ENCODE measurements around the gene ATOH8. TPM values are rescaled to one million over a fixed set of nuclear protein-coding genes. Genes with fewer than 3 reads are reported as not detected.

ATOH8 gene
- total RNA-seq, 6 experiments from 2014 or later, result 34.4 to 53.0 (median 45.5) TPM

- TF ChIP-seq, protein P1, sequence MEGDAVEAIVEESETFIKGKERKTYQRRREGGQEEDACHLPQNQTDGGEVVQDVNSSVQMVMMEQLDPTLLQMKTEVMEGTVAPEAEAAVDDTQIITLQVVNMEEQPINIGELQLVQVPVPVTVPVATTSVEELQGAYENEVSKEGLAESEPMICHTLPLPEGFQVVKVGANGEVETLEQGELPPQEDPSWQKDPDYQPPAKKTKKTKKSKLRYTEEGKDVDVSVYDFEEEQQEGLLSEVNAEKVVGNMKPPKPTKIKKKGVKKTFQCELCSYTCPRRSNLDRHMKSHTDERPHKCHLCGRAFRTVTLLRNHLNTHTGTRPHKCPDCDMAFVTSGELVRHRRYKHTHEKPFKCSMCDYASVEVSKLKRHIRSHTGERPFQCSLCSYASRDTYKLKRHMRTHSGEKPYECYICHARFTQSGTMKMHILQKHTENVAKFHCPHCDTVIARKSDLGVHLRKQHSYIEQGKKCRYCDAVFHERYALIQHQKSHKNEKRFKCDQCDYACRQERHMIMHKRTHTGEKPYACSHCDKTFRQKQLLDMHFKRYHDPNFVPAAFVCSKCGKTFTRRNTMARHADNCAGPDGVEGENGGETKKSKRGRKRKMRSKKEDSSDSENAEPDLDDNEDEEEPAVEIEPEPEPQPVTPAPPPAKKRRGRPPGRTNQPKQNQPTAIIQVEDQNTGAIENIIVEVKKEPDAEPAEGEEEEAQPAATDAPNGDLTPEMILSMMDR (IDR thresholded peaks at IDR 0.05), result no peak
- H3K4me1 Mint-ChIP-seq (ENCODE audit: low read depth), result peaks cover 37% of the 10 kb centered on the region
- DNase-seq, result no peak
- H3K4me3 Mint-ChIP-seq, result no peak overlapping the region
- H3K9me3 Mint-ChIP-seq, result no peaks in the 10 kb centered on the region
- no peaks in the 10 kb centered on the region for H3K36me3 Mint-ChIP-seq (ENCODE audit: low read depth)
- H3K27me3 Mint-ChIP-seq (ENCODE audit: insufficient read depth), result peaks cover 14% of the 10 kb centered on the region
- H3K27ac Mint-ChIP-seq, result no peak overlapping the region
These were observed 61.2 kb downstream of the ATOH8 start for GRCh38 chr2:85814802-85815550.

- Mint-ChIP-seq H3K27me3 (ENCODE audit: insufficient read depth) (peaks cover 11% of the 10 kb centered on the region), H3K4me3 (no peak overlapping the region), H3K27ac (no peak overlapping the region), H3K36me3 (ENCODE audit: low read depth) (no peaks in the 10 kb centered on the region), H3K4me1 (ENCODE audit: low read depth) (no peaks in the 10 kb centered on the region), H3K9me3 (no peaks in the 10 kb centered on the region)
- no peak for DNase-seq
- TF ChIP-seq, protein P1 (IDR thresholded peaks at IDR 0.05), result no peak
These were observed 66.2 kb downstream of the ATOH8 start for GRCh38 chr2:85819811-85820510.

DNA sequence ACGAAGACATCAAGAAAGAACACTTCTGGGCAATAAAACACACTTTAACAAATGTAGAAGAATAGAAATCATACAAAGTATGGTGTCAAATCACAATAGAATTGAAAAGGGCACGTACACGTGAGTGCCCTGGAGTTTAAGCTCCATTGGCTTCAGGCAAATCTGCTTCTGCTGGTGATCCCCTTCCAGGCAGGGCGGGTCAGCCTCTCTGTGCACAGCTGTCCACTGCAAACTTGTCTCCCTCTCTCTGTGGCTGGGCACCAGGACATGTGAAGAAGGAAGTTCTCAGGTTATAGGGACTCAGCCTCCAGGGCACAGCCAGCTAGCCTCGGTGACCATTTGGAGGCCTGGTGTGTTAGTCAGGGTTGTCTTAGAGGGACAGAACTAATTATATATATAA, 69.0 kb downstream of the ATOH8 start:
- no peak for DNase-seq
- H3K27ac Mint-ChIP-seq, result no peak overlapping the region
- peaks cover 11% of the 10 kb centered on the region for H3K4me1 Mint-ChIP-seq (ENCODE audit: low read depth)
- H3K4me3 Mint-ChIP-seq, result no peak overlapping the region
- TF ChIP-seq, protein P1 (IDR thresholded peaks at IDR 0.05), result no peak
- no peaks in the 10 kb centered on the region for H3K36me3 Mint-ChIP-seq (ENCODE audit: low read depth)
- peaks cover 12% of the 10 kb centered on the region for H3K27me3 Mint-ChIP-seq (ENCODE audit: insufficient read depth)
- no peaks in the 10 kb centered on the region for H3K9me3 Mint-ChIP-seq

DNA sequence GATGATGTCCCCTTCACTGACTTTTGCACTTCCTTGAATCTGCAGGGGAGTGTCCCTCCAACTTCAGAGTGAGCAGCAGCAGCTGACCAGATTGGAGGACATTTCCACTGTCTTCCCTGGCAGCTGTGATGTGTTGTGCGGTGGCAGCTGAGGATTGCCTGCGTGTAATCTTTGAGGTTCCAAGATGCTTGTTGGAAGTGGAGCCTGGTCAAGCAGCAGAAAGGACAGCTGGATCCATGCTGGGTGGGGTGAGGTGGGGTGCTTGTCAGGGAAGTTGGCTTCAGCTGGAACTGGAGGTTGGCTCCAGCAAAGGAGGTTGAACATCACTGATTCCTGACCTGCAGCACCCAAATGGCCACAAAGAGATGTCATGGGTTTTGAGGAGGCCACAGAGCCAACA, 70.2 kb downstream of the ATOH8 start:
- no peak for DNase-seq
- H3K4me1 Mint-ChIP-seq (ENCODE audit: low read depth), result peaks cover 17% of the 10 kb centered on the region
- TF ChIP-seq, protein P1 (IDR thresholded peaks at IDR 0.05), result no peak
- no peaks in the 10 kb centered on the region for H3K9me3 Mint-ChIP-seq
- peaks cover 8% of the 10 kb centered on the region for H3K27me3 Mint-ChIP-seq (ENCODE audit: insufficient read depth)
- H3K36me3 Mint-ChIP-seq (ENCODE audit: low read depth), result no peaks in the 10 kb centered on the region
- H3K4me3 Mint-ChIP-seq, result no peak overlapping the region
- H3K27ac Mint-ChIP-seq, result no peak overlapping the region

GRCh38 chr2:85826990-85827878, 73.4 kb downstream of the ATOH8 start:
- DNase-seq, result peak; percentile 46

More at GRCh38 chr2:85826990-85827878, 73.4 kb downstream of the ATOH8 start:
- TF ChIP-seq, protein P1 (IDR thresholded peaks at IDR 0.05), result peak; percentile 93
- H3K4me1 Mint-ChIP-seq (ENCODE audit: low read depth), result peaks cover 17% of the 10 kb centered on the region
- H3K4me3 Mint-ChIP-seq, result peak overlapping the region; percentile 78
- no peak overlapping the region for H3K27ac Mint-ChIP-seq
- no peaks in the 10 kb centered on the region for H3K36me3 Mint-ChIP-seq (ENCODE audit: low read depth)
- H3K27me3 Mint-ChIP-seq (ENCODE audit: insufficient read depth), result peaks cover 3% of the 10 kb centered on the region
- H3K9me3 Mint-ChIP-seq, result no peaks in the 10 kb centered on the region
